ENCODE measurements around the gene ALDH1L2.

The ALDH1L2 gene

DNA sequence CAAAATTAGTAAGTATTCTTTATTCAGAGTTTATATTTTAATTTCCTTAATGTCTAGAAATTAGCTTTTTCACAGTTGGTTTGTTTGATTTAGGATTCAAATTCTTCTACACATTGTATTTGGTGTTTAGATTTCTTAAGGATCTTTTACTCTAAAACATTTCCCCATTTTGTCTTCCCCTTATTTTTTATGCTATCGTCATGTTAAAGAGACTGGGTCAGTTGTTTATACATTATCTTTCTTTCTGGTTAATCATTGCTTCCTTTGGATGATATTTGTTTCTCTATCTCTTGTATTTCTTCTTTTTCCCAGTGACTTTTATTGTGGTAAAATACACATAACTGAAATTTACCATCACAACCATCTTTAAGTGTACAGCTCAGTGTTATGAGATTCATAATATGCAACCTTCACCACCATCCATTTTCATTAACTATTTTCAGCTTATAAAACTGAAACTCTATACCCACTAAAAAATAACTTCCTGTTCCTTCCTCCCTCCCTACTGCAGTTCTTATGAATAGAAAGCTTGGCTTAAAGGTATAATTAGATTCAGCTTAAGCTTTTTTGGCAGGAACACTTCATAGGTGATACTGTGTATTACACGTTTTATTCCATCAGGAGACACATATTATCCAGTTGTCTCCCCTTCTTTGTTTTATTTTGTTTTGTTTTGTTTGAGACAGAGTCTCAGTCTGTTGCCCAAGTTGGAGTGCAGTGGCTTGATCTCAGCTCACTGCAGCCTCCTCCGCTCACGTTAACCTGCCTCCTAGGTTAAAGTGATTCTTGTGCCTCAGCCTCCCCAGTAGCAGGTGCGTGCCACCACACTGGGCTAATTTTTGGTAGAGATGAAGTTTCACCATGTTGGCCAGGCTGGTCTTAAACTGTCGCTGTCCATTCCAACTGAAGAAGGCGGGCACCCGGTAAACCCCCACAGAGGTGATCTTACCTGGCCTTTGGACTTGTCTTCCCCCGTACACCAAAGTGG lies 53.1 kb downstream of the ALDH1L2 start:
- H3K36me3 ChIP-seq (ENCODE audit: insufficient read depth, low read length): no peaks in the 10 kb centered on the region
- no peak overlapping the region for H3K27ac ChIP-seq (ENCODE audit: low read depth, low read length)
- no peaks in the 10 kb centered on the region for H3K27me3 ChIP-seq (ENCODE audit: control insufficient read depth in 1 of 2, insufficient read depth in 2 of 2, low read length in 2 of 2)
- no peak overlapping the region for H3K9ac ChIP-seq (ENCODE audit: low read length)
- no peaks in the 10 kb centered on the region for H3K9me3 ChIP-seq (ENCODE audit: low read length)
- peaks cover 8% of the 10 kb centered on the region for H3K4me1 ChIP-seq (ENCODE audit: insufficient read depth, low read length)
- H3K4me3 ChIP-seq (ENCODE audit: low read depth in 1 of 2, low read length in 2 of 2): no peak overlapping the region

DNA sequence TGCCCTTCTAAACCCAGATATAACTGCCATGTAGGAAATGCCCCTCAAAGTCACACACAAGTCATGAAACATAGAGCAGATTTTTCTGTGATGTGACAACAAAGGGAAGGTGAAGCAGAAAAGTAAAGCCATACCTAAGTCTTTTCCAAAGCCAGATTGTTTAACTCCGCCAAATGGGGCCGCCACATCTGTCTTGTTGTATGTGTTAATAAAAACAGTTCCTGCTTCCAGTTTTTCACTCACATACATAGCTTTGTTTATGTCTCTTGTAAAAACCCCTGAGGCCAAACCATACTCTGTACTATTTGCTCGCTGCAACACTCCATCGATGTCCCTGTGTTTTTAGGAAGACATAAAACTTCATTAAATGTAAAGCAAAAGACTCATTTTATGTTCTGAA lies 57.8 kb downstream of the ALDH1L2 start:
- H3K27me3 ChIP-seq (ENCODE audit: control insufficient read depth in 1 of 2, insufficient read depth in 2 of 2, low read length in 2 of 2): no peaks in the 10 kb centered on the region
- H3K36me3 ChIP-seq (ENCODE audit: insufficient read depth, low read length): no peaks in the 10 kb centered on the region
- no peak overlapping the region for H3K27ac ChIP-seq (ENCODE audit: low read depth, low read length)
- no peak overlapping the region for H3K4me3 ChIP-seq (ENCODE audit: low read depth in 1 of 2, low read length in 2 of 2)
- no peaks in the 10 kb centered on the region for H3K9me3 ChIP-seq (ENCODE audit: low read length)
- H3K4me1 ChIP-seq (ENCODE audit: insufficient read depth, low read length): peaks cover 26% of the 10 kb centered on the region
- no peak overlapping the region for H3K9ac ChIP-seq (ENCODE audit: low read length)

DNA sequence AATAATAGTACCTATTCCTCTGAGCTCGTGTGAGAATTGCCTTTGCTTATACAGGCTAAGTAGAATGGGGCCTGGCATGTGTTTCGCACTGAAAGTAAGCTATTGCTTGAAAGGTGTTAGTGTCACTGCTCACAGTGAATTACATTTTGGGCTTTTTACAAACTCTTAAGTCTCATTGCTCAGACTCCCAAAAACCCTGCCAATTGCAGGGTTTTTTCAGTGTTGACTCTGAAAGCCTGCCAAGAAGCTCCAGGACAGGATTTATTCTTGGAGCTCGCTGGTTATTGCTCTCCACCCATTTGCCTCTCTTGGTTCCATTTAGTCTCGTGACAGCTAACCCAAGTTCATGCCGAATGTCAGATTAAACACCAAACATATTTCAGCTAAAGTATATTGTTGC lies 58.4 kb downstream of the ALDH1L2 start:
- no peak overlapping the region for H3K27ac ChIP-seq (ENCODE audit: low read depth, low read length)

DNA sequence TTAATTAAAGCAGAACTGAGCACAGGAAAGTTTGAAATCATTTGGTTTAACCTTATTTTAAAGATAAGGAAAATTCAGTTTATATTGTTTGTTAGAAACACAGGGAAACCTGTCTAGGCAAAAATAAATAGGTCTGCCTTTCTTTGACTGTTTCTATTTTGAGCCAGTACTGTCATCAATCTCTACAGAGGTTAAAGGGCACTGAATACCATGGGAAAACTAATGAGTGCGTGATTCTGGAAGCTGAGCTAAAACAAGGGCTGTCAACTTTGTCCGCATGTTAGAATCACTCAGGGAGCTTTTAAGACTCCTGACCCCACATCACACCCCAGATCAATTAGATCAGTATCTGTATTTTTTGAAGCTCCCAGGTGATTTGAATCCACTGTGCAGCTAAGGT lies 59.3 kb downstream of the ALDH1L2 start:
- Histone ChIP-seq H3K4me1 (ENCODE audit: insufficient read depth, low read length) (peaks cover 26% of the 10 kb centered on the region), H3K36me3 (ENCODE audit: insufficient read depth, low read length) (no peaks in the 10 kb centered on the region), H3K27me3 (ENCODE audit: control insufficient read depth in 1 of 2, insufficient read depth in 2 of 2, low read length in 2 of 2) (no peaks in the 10 kb centered on the region), H3K9ac (ENCODE audit: low read length) (no peak overlapping the region), H3K4me3 (ENCODE audit: low read depth in 1 of 2, low read length in 2 of 2) (no peak overlapping the region), H3K9me3 (ENCODE audit: low read length) (no peaks in the 10 kb centered on the region), H3K27ac (ENCODE audit: low read depth, low read length) (no peak overlapping the region)

More for the DNA sequence above, 58.4 kb downstream of the ALDH1L2 start:
- Histone ChIP-seq H3K4me1 (ENCODE audit: insufficient read depth, low read length) (peaks cover 26% of the 10 kb centered on the region), H3K9ac (ENCODE audit: low read length) (no peak overlapping the region), H3K9me3 (ENCODE audit: low read length) (no peaks in the 10 kb centered on the region), H3K36me3 (ENCODE audit: insufficient read depth, low read length) (no peaks in the 10 kb centered on the region), H3K4me3 (ENCODE audit: low read depth in 1 of 2, low read length in 2 of 2) (no peak overlapping the region), H3K27me3 (ENCODE audit: control insufficient read depth in 1 of 2, insufficient read depth in 2 of 2, low read length in 2 of 2) (no peaks in the 10 kb centered on the region)

DNA sequence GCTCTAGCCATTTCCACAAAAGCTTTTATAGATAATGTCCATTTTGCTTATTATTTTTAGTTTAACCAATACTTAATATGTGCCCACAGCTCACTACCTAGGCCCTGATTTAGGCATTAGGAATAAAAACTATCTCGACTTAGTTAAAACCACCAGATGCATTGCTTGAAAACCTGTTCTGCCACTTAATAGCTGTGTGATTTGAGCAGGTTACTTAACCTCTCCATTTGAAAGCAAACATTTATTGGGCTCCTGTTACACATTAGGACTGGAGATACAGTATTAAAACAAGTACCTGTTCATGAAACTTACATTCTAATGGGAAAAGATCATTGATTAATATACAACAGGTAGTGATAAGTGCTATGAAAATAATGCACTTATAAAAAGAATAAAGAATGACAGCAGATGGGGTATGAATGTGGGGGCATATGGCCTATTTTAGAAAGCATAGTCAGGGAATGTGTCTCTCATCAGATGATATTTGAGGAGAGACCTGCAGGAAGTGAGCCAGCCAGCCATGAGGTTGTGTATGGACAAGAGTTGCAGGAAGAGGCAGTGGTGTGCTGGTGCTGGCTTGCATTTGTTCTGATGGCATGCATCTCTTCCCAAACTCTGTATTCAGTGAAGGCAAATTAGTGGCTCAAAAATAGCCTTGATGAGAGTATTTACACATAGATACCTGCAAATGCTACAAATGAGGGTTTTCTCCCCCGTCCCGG lies 63.9 kb downstream of the ALDH1L2 start:
- no peak overlapping the region for H3K4me3 ChIP-seq (ENCODE audit: low read depth in 1 of 2, low read length in 2 of 2)

DNA sequence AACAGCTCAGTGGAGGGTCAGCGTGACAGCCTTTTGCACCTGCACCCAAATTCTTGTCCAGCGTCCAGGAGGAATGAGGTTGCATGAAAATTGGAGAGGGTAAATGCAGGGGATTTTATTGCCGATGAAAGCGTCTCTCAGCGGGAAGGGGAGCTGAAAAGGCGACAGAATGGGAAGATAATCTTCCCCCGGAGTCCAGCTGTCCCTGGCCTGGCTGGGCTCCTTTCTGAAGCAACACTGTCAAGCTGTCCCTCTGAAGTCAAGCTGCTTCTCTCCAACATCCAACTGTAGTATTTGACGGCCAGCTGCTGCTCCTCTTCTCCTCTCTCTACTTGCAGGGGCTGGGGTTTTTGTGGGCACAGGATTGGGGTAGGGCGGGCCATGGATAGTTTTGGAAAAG lies 65.5 kb downstream of the ALDH1L2 start:
- H3K27ac ChIP-seq (ENCODE audit: low read depth, low read length): no peak overlapping the region
- peaks cover 6% of the 10 kb centered on the region for H3K36me3 ChIP-seq (ENCODE audit: insufficient read depth, low read length)
- H3K27me3 ChIP-seq (ENCODE audit: control insufficient read depth in 1 of 2, insufficient read depth in 2 of 2, low read length in 2 of 2): no peaks in the 10 kb centered on the region
- no peak overlapping the region for H3K9ac ChIP-seq (ENCODE audit: low read length)
- H3K4me3 ChIP-seq (ENCODE audit: low read depth in 1 of 2, low read length in 2 of 2): no peak overlapping the region
- H3K9me3 ChIP-seq (ENCODE audit: low read length): no peaks in the 10 kb centered on the region
- H3K4me1 ChIP-seq (ENCODE audit: insufficient read depth, low read length): no peaks in the 10 kb centered on the region

More for the DNA sequence above, 63.9 kb downstream of the ALDH1L2 start:
- Histone ChIP-seq H3K27ac (ENCODE audit: low read depth, low read length) (no peak overlapping the region), H3K27me3 (ENCODE audit: control insufficient read depth in 1 of 2, insufficient read depth in 2 of 2, low read length in 2 of 2) (no peaks in the 10 kb centered on the region), H3K9me3 (ENCODE audit: low read length) (no peaks in the 10 kb centered on the region), H3K9ac (ENCODE audit: low read length) (no peak overlapping the region), H3K36me3 (ENCODE audit: insufficient read depth, low read length) (peaks cover 6% of the 10 kb centered on the region), H3K4me1 (ENCODE audit: insufficient read depth, low read length) (peaks cover 14% of the 10 kb centered on the region)

DNA sequence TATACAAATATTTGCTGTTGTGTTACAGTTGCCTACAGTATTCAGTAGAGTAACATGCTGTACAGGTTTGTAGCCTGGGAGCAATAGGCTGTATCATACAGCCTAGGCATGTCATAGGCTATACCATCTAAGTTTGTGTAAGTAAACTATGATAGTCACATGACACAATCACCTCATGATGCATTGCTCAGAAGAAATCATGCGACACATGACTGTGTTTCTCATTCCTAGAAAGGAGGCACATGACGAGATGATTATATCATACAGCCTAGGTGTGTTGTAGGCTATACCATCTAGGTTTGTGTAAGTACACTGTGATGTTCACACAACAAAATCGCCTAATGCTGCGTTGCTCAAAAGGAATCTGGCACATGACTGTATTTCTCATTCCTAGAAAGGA lies 66.2 kb downstream of the ALDH1L2 start:
- H3K4me1 ChIP-seq (ENCODE audit: insufficient read depth, low read length): no peaks in the 10 kb centered on the region
- H3K9ac ChIP-seq (ENCODE audit: low read length): no peak overlapping the region
- no peak overlapping the region for H3K27ac ChIP-seq (ENCODE audit: low read depth, low read length)
- no peaks in the 10 kb centered on the region for H3K9me3 ChIP-seq (ENCODE audit: low read length)
- H3K36me3 ChIP-seq (ENCODE audit: insufficient read depth, low read length): peaks cover 8% of the 10 kb centered on the region
- H3K27me3 ChIP-seq (ENCODE audit: control insufficient read depth in 1 of 2, insufficient read depth in 2 of 2, low read length in 2 of 2): no peaks in the 10 kb centered on the region
- no peak overlapping the region for H3K4me3 ChIP-seq (ENCODE audit: low read depth in 1 of 2, low read length in 2 of 2)

DNA sequence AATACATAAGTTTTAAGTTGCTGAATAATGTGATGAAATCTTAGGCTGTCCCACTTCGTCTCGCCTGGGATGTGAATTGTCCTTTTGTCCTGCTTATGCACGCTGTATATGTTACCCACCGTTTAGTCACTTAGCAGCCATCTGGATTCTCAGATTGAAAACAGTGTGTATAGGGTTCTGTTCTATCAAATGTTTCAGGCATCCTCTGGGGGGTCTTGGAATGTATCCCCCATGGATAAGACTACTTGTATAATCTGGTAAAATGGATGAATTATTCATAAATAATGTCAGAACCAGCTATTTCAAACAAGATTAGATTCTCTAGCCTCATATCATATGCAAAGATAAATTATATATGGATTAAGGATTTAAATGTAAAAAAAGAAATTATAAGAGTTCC lies 68.7 kb downstream of the ALDH1L2 start:
- Histone ChIP-seq H3K27me3 (ENCODE audit: control insufficient read depth in 1 of 2, insufficient read depth in 2 of 2, low read length in 2 of 2) (no peaks in the 10 kb centered on the region), H3K36me3 (ENCODE audit: insufficient read depth, low read length) (peaks cover 14% of the 10 kb centered on the region), H3K9me3 (ENCODE audit: low read length) (no peaks in the 10 kb centered on the region)

DNA sequence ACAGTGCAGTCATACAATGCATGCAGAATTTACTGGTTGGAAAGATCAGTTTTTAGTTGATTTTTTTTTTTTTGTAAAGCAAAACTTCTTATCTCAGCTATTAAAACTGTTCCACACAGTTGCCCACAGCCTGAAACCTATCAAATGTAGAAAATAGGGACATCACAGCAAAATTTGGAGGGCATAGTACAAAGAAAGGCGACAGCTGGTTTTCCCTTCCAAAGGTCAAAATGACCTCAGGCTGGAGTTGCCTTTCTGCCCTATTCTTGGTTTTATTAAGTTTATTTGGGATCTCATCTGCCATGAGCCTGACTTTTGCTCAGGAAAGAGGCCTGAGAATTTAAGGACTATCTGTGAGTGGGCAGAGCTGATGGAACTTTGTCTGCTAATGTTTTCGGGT lies 69.7 kb downstream of the ALDH1L2 start:
- no peaks in the 10 kb centered on the region for H3K9me3 ChIP-seq (ENCODE audit: low read length)
- H3K36me3 ChIP-seq (ENCODE audit: insufficient read depth, low read length): peaks cover 14% of the 10 kb centered on the region
- H3K27me3 ChIP-seq (ENCODE audit: control insufficient read depth in 1 of 2, insufficient read depth in 2 of 2, low read length in 2 of 2): no peaks in the 10 kb centered on the region
- no peaks in the 10 kb centered on the region for H3K4me1 ChIP-seq (ENCODE audit: insufficient read depth, low read length)
- no peak overlapping the region for H3K4me3 ChIP-seq (ENCODE audit: low read depth in 1 of 2, low read length in 2 of 2)
- no peak overlapping the region for H3K9ac ChIP-seq (ENCODE audit: low read length)
- no peak overlapping the region for H3K27ac ChIP-seq (ENCODE audit: low read depth, low read length)

More for the DNA sequence above, 68.7 kb downstream of the ALDH1L2 start:
- no peak overlapping the region for H3K4me3 ChIP-seq (ENCODE audit: low read depth in 1 of 2, low read length in 2 of 2)
- H3K4me1 ChIP-seq (ENCODE audit: insufficient read depth, low read length): no peaks in the 10 kb centered on the region
- no peak overlapping the region for H3K9ac ChIP-seq (ENCODE audit: low read length)
- H3K27ac ChIP-seq (ENCODE audit: low read depth, low read length): no peak overlapping the region

DNA sequence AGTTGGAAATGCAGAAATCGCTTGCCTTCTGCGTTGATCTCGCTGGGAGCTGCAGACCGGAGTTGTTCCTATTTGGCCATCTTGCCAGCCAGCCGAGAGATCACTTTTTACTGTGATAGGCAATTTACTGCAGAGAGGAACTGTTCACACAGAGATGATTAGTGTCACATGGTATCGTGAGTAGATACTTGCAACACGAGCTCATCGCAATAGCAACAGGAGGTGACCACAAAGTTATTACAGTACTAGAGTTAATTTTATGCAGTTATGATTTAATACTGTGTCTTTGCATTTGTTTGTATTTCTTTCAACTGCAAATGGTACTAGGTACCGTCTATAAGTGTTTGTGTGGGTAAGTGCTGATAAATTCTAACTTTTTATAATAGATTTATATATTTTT lies 70.4 kb downstream of the ALDH1L2 start:
- no peak overlapping the region for H3K9ac ChIP-seq (ENCODE audit: low read length)
- no peaks in the 10 kb centered on the region for H3K4me1 ChIP-seq (ENCODE audit: insufficient read depth, low read length)
- H3K36me3 ChIP-seq (ENCODE audit: insufficient read depth, low read length): peaks cover 14% of the 10 kb centered on the region
- H3K4me3 ChIP-seq (ENCODE audit: low read depth in 1 of 2, low read length in 2 of 2): no peak overlapping the region
- no peak overlapping the region for H3K27ac ChIP-seq (ENCODE audit: low read depth, low read length)
- H3K27me3 ChIP-seq (ENCODE audit: control insufficient read depth in 1 of 2, insufficient read depth in 2 of 2, low read length in 2 of 2): no peaks in the 10 kb centered on the region
- no peaks in the 10 kb centered on the region for H3K9me3 ChIP-seq (ENCODE audit: low read length)

DNA sequence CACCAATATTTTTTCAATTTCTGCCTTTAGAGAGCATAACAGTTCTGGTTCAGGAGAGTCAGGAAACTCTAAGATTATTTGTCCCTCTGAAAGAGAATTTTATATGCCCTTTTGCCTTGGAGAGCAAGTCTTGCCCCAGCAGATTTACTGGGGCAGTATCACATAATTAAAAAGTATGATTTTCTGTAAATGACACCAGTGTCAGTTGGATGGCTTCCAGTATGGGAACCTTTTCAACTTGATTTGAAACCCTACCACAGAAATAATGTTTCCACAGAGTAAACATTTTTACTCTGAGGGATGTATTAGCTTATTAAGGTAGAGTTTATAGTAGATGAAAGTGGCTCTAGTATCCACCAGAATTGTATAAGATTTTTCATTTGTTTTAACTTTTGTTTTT lies 82.8 kb downstream of the ALDH1L2 start:
- Histone ChIP-seq H3K36me3 (ENCODE audit: insufficient read depth, low read length) (peaks cover 41% of the 10 kb centered on the region), H3K27me3 (ENCODE audit: control insufficient read depth in 1 of 2, insufficient read depth in 2 of 2, low read length in 2 of 2) (no peaks in the 10 kb centered on the region), H3K4me1 (ENCODE audit: insufficient read depth, low read length) (no peaks in the 10 kb centered on the region), H3K27ac (ENCODE audit: low read depth, low read length) (no peak overlapping the region), H3K9me3 (ENCODE audit: low read length) (no peaks in the 10 kb centered on the region), H3K9ac (ENCODE audit: low read length) (no peak overlapping the region), H3K4me3 (ENCODE audit: low read depth in 1 of 2, low read length in 2 of 2) (no peak overlapping the region)

Measured in muscle layer of colon (tissue), 2 donors.